Neural crest cell (in vitro differentiated cells): ENCODE results near the gene GPR22. TPM values are rescaled to one million over a fixed set of nuclear protein-coding genes. Genes with fewer than 3 reads are reported as not detected.

Experiments used
- DNase-seq: peaks from one replicate; pipeline ENCODE4 v3.0.0; 2021; ENCODE audit warnings: low read depth, mixed read lengths, low spot score
- H3K27ac Mint-ChIP-seq: one replicate; pipeline ENCODE4 v1.8.0; 2021; ENCODE audit warnings: mild to moderate bottlenecking, mixed read lengths; ENCODE audit not compliant: unreplicated experiment
- H3K27me3 Mint-ChIP-seq: 2 replicates; pipeline ENCODE4 v1.8.0; 2021; ENCODE audit warnings: low read depth, mild to moderate bottlenecking, mixed read lengths
- H3K36me3 Mint-ChIP-seq: 2 replicates; pipeline ENCODE4 v1.8.0; 2021; ENCODE audit warnings: low read depth, mild to moderate bottlenecking, mixed read lengths
- H3K4me1 Mint-ChIP-seq: 2 replicates; pipeline ENCODE4 v1.8.0; 2021; ENCODE audit warnings: mixed read lengths
- H3K4me3 Mint-ChIP-seq: one replicate; pipeline ENCODE4 v1.8.0; 2021; ENCODE audit warnings: mild to moderate bottlenecking, mixed read lengths
- H3K9me3 Mint-ChIP-seq: 2 replicates; pipeline ENCODE4 v1.8.0; 2021; ENCODE audit warnings: mixed read lengths
- total RNA-seq: library from RNA; stranded (reverse); gene quantifications from 2 replicates; pipeline ENCODE4 v1.2.1, GENCODE V29; 2021
- TF ChIP-seq, protein P1 (sequence below): fragments of 200-600 bp; sonication (generic); conservative IDR thresholded peaks from 2 replicates; pipeline ENCODE4 v1.5.0; 2021; ENCODE audit warnings: antibody characterized with exemption, mild to moderate bottlenecking

GPR22 gene
- total RNA-seq, 1 donor from 2014 or later, result 0.07 TPM

DNA sequence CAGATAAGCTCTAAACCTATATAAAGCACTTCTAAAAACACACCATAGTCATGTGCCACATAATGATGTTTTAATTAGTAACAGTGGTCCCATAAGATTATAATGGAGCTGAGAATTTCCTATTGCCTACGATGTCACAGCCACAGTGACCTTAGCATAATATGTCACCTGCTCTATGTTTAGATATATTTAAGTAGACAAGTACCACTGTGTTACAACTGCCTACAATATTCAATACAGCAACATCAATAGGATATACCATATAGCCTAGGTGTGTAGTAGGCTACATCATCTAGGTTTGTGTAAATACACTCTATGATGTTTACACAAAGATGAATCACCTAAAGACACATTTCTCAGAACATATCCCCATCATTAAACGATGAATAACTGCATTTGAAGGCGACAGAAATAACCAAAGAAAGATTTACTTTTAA lies 24.5 kb downstream of the GPR22 start:
- peaks cover 3% of the 10 kb centered on the region for H3K9me3 Mint-ChIP-seq
- DNase-seq, result no peak
- TF ChIP-seq, protein P1, sequence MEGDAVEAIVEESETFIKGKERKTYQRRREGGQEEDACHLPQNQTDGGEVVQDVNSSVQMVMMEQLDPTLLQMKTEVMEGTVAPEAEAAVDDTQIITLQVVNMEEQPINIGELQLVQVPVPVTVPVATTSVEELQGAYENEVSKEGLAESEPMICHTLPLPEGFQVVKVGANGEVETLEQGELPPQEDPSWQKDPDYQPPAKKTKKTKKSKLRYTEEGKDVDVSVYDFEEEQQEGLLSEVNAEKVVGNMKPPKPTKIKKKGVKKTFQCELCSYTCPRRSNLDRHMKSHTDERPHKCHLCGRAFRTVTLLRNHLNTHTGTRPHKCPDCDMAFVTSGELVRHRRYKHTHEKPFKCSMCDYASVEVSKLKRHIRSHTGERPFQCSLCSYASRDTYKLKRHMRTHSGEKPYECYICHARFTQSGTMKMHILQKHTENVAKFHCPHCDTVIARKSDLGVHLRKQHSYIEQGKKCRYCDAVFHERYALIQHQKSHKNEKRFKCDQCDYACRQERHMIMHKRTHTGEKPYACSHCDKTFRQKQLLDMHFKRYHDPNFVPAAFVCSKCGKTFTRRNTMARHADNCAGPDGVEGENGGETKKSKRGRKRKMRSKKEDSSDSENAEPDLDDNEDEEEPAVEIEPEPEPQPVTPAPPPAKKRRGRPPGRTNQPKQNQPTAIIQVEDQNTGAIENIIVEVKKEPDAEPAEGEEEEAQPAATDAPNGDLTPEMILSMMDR, result no peak
- no peaks in the 10 kb centered on the region for H3K27me3 Mint-ChIP-seq
- H3K27ac Mint-ChIP-seq, result no peak overlapping the region
- H3K36me3 Mint-ChIP-seq, result peaks cover 3% of the 10 kb centered on the region
- H3K4me3 Mint-ChIP-seq, result no peak overlapping the region
- H3K4me1 Mint-ChIP-seq, result no peaks in the 10 kb centered on the region

DNA sequence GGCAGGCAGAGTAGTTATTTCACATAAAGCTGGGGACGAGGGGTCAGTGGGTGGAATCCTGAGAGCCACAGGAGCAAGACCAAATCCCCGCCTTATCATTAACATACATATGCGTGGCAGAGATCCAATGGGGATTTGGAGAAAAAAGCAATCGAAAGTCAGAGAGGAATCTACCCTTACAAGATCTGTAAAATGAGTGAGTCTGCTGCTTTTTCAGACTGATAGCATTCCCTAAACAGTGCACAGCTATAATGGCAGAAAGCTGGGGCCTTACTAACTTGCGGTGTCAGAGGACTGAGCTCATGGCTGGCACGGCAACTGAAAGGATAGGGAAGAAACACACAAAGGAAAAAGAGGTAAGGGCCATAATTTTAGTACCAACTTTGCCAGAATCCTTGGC lies 25.0 kb downstream of the GPR22 start:
- TF ChIP-seq, protein P1, result no peak
- Mint-ChIP-seq H3K27me3 (no peaks in the 10 kb centered on the region), H3K9me3 (peaks cover 3% of the 10 kb centered on the region), H3K27ac (peak overlapping the region; percentile 30), H3K4me3 (no peak overlapping the region), H3K4me1 (peaks cover 3% of the 10 kb centered on the region), H3K36me3 (peaks cover 3% of the 10 kb centered on the region)
- no peak for DNase-seq

DNA sequence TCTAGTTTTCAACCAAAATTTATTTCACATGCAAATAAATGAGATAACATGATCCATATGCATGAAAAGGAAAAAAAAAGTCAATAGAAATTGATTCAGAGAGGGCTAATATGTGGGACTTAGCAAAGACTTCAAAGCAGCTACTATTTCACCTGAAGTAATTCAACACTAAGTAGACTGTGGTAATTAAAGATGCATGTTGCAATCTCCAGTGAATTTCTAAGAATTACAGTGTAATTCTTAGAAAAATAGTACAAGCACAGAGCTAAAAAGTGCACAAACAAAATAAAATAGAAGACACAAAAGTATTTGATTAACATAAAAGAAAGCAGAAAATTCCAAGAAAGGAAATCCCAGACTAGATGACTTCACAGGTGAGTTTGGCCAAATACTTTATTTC lies 25.7 kb downstream of the GPR22 start:
- Mint-ChIP-seq H3K36me3 (peaks cover 3% of the 10 kb centered on the region), H3K27me3 (no peaks in the 10 kb centered on the region), H3K27ac (no peak overlapping the region), H3K9me3 (peaks cover 3% of the 10 kb centered on the region), H3K4me1 (peaks cover 6% of the 10 kb centered on the region), H3K4me3 (no peak overlapping the region)
- TF ChIP-seq, protein P1, result no peak
- DNase-seq, result no peak

DNA sequence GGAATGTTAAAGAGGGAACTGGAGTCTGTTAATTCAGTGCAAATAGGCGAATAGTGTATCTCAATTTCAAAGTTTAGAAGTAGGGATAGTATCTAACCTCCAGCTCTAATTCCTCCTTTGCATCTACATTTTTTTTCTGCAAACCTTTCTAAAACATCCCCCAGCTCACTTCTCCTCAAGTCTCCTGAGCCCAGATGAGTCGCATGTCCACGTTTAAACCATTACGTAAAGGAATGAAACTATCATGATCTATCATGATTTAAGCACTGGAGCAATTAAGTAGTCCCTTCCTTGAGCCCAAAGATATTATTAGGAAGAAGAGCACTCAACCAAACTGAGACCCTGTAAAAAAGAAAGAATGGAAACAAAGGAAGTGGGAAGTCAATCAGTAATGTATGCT lies 29.9 kb downstream of the GPR22 start:
- Mint-ChIP-seq H3K4me3 (no peak overlapping the region), H3K4me1 (peaks cover 6% of the 10 kb centered on the region), H3K9me3 (peaks cover 3% of the 10 kb centered on the region), H3K36me3 (peaks cover 4% of the 10 kb centered on the region), H3K27me3 (no peaks in the 10 kb centered on the region), H3K27ac (no peak overlapping the region)
- DNase-seq, result no peak
- TF ChIP-seq, protein P1, result no peak

DNA sequence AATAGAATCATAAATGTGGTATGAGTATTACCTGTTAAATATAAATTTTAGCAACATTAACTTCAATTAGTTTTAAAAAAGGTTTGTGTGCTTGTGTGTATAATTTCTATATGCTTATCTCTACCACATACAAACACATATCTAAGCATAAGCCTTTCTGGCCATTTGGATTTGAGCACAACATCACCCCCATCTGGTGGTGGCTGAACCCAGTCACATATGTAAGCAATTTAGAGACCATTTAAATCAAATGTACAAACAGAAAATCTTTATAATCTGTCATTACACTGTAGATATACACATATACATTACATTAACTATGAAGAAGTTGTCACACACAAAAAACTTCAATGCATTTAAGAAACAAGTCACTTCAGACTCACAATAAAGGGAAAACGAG lies 31.7 kb downstream of the GPR22 start:
- Mint-ChIP-seq H3K36me3 (peaks cover 12% of the 10 kb centered on the region), H3K4me3 (no peak overlapping the region), H3K27ac (no peak overlapping the region), H3K9me3 (no peaks in the 10 kb centered on the region), H3K27me3 (no peaks in the 10 kb centered on the region), H3K4me1 (peaks cover 6% of the 10 kb centered on the region)
- no peak for DNase-seq
- TF ChIP-seq, protein P1, result peak; percentile 52

DNA sequence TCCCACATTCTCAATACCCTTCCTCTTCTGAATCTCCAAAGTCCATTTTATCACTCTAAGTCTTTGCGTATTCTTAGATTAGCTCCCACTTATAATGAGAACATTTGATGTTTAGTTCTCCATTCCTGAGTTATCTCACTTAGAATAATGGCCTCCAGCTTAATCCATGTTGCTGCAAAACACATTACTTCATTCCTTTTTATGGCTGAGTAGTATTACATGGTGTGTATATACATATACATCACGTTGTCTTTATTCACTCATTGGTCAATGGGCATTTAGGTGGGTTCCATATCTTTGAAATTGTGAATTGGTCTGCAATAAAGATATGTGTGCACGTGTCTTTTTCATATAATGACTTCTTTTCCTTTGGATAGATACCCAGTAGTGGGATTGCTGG lies 32.3 kb downstream of the GPR22 start:
- H3K9me3 Mint-ChIP-seq, result no peaks in the 10 kb centered on the region
- no peaks in the 10 kb centered on the region for H3K27me3 Mint-ChIP-seq
- H3K36me3 Mint-ChIP-seq, result peaks cover 12% of the 10 kb centered on the region
- no peak overlapping the region for H3K4me3 Mint-ChIP-seq
- TF ChIP-seq, protein P1, result no peak
- DNase-seq, result no peak
- H3K4me1 Mint-ChIP-seq, result peaks cover 6% of the 10 kb centered on the region
- H3K27ac Mint-ChIP-seq, result no peak overlapping the region
